ENCODE results near the gene KIAA1755.

The KIAA1755 gene

DNA sequence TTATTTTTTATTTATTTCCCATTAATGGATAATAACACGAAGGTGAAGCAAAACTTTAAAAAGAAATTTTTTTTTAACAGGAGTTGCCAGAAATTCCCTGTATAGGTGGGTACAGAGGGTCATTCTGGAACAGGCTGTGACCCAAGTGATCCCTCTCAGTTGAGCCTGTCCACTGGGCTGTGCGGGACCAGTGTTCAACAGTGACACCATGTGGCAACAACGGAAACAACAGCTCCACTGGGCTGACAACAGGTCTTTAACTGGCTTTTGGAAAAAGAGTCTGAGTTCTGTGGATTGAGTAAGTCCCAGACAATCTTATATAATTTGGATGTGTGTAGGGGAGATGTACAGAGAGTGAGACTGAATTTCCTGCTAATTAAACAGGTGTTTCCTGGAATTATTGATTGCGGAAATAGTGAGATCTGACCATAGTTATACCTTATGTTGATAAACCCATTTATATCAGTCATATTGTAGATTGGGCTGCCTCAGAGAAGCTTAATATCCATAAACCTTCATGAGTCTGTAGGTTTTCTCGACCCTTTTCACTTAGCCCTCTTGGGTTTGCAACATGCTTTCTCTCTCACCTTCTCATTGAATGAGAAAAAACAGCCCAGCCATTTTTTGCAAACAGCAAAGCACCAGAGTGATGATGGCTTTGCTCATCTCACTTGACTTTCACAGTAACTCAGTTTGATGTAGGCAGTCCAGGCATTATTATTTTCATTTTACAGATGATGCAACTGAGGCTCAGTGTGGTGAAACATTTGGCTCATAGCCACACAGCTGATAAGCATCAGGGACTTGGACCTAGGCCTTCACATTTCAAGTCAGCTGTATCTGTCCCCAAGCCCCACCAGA is 17.5 kb downstream of the KIAA1755 start:
- TF ChIP-seq, protein P1, sequence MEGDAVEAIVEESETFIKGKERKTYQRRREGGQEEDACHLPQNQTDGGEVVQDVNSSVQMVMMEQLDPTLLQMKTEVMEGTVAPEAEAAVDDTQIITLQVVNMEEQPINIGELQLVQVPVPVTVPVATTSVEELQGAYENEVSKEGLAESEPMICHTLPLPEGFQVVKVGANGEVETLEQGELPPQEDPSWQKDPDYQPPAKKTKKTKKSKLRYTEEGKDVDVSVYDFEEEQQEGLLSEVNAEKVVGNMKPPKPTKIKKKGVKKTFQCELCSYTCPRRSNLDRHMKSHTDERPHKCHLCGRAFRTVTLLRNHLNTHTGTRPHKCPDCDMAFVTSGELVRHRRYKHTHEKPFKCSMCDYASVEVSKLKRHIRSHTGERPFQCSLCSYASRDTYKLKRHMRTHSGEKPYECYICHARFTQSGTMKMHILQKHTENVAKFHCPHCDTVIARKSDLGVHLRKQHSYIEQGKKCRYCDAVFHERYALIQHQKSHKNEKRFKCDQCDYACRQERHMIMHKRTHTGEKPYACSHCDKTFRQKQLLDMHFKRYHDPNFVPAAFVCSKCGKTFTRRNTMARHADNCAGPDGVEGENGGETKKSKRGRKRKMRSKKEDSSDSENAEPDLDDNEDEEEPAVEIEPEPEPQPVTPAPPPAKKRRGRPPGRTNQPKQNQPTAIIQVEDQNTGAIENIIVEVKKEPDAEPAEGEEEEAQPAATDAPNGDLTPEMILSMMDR (IDR thresholded peaks at IDR 0.05; ENCODE audit: extremely low read depth, missing control alignments): no peak
- no peak for DNase-seq (ENCODE audit: low spot score)

- TF ChIP-seq, protein P1 (IDR thresholded peaks at IDR 0.05; ENCODE audit: extremely low read depth, missing control alignments): no peak
Observed at GRCh38 chr20:38241201-38241600, 19.3 kb downstream of the KIAA1755 start.

DNA sequence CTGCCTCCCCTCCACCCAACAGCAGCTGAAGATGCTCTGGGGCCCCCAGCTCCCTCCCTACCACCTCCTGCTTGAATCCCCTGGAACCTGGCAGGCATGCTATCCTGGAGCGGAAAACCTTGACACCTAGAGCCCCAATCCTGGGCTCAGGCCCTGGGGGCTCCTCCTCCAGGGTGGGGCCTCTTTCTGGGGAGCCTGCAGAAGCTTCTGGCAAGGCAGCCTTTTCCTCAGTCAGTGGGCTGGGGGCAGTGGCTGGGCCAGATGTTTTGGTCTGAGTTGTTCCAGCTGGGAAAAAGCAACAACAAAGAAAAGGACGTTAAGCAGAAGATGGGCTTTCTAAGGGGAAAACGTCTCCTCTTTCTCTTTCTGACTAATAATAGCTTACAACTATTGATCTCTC is 21.1 kb downstream of the KIAA1755 start:
- DNase-seq (ENCODE audit: low spot score): no peak
- TF ChIP-seq, protein P1 (IDR thresholded peaks at IDR 0.05; ENCODE audit: extremely low read depth, missing control alignments): no peak

More at GRCh38 chr20:38241201-38241600, 19.3 kb downstream of the KIAA1755 start:
- no peak for DNase-seq (ENCODE audit: low spot score)

- DNase-seq (ENCODE audit: low spot score): no peak
- TF ChIP-seq, protein P1 (IDR thresholded peaks at IDR 0.05; ENCODE audit: extremely low read depth, missing control alignments): no peak
Observed at GRCh38 chr20:38238829-38239228, 21.7 kb downstream of the KIAA1755 start.

GRCh38 chr20:38237381-38237780 is 23.2 kb downstream of the KIAA1755 start:
- TF ChIP-seq, protein P1 (IDR thresholded peaks at IDR 0.05; ENCODE audit: extremely low read depth, missing control alignments): no peak
- DNase-seq (ENCODE audit: low spot score): no peak

DNA sequence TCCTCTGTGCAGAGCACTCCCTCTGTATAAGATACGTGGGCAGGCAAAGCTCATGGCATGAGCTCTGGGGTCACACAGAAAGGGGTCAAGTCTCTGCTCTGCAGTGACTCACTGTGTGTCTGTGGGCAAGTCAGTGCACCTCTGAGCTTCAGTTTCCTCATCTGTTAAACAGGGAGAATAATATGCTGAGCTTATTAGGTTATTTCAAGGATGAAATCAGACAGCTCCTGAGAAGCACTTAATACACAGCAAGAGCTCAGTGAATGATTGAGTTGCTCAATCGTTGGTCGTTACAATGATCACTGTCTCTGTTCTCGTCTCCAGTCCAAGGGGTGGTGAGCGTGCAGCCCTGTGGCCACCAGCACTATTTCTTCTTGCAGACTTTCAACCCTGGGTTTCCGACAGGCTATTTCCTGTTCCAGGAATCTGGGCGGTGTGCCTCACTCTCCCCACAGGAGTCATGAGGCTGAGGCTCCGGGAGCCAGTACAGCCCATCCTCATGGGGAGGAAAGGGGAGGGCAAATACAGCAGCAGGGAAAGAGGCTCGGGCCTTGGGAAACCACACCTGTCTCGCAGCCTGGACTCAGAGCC is 28.9 kb downstream of the KIAA1755 start:
- no peak for DNase-seq (ENCODE audit: low spot score)
- TF ChIP-seq, protein P1 (IDR thresholded peaks at IDR 0.05; ENCODE audit: extremely low read depth, missing control alignments): no peak

DNA sequence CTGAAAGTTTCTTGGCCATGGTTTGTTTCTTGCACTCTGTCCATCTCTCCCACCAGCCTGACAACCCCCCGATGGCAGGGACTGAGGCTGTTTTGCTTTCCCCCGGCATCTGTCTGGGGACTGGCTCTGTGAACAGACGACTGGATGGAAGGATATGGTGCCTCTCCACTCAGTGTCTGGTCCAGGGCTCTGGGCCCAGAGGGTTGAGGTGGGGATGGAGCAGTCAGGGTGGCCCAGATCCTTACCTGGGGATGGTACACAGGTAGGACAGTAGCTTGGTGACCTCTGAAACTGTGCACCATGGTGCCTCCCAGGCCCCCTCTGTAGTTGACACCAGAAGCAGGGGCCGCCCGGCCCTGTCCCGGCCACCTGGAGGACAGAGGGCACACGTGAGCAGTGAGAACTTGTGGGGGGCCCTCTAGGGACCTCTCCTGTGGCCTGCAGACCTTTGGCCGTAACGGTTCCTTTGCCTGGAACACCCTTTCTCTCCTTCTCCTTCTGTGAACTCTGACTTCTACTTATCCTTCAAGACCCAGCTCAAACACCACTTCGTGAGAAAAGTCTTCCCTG is 29.5 kb downstream of the KIAA1755 start:
- DNase-seq (ENCODE audit: low spot score): no peak
- TF ChIP-seq, protein P1 (IDR thresholded peaks at IDR 0.05; ENCODE audit: extremely low read depth, missing control alignments): no peak
